Caki2 (cell line): ENCODE data around the gene MUC21. TPM values are rescaled to one million over a fixed set of nuclear protein-coding genes. Genes with fewer than 3 reads are reported as not detected.
A peak's percentile ranks its signal among the peaks of the same experiment; 100 is the strongest.
"Not testable (repeated sequence)": the region's sequence is repeated elsewhere in the genome, so short reads cannot be mapped to it uniquely, and the experiment has no call there.

Experiments
- DNase-seq: peaks from one replicate; pipeline ENCODE4 v3.0.0-alpha.2; 2015; ENCODE audit warnings: low read depth
- in situ Hi-C: cut with HindIII; loops from 2 replicates; pipeline ENCODE4 v1.10.0; 2016; ENCODE audit warnings: low sequenced_read_pairs, low pct_unique_long_range_greater_than_20kb, mixed read lengths
- total RNA-seq: library from RNA; depleted of rRNA; stranded (reverse); fragments of >200 nt; shearing (Covaris generic); gene quantifications from 2 replicates; pipeline ENCODE4 v1.2.3, GENCODE V29; 2014; ENCODE audit warnings: low replicate concordance

The MUC21 gene
- total RNA-seq, 1 experiment from 2014 or later: not detected

GRCh38 chr6:31001281-31001888 is 17.9 kb downstream of the MUC21 start:
- in situ Hi-C loops: no loop called here
- no peak for DNase-seq

- in situ Hi-C loops: no loop called here
- no peak for DNase-seq
These were observed 19.0 kb downstream of the MUC21 start for GRCh38 chr6:31002471-31002870.

- in situ Hi-C loops: no loop called here
- DNase-seq: no peak
These were observed 21.3 kb downstream of the MUC21 start for GRCh38 chr6:31004794-31005193.

- DNase-seq: no peak
- in situ Hi-C loops: no loop called here
These were observed 21.9 kb downstream of the MUC21 start for GRCh38 chr6:31005249-31006020.

GRCh38 chr6:31007694-31008093 is 24.2 kb downstream of the MUC21 start:
- peak; percentile 95 for DNase-seq
- in situ Hi-C loops: no loop called here

GRCh38 chr6:31008165-31008564 is 24.6 kb downstream of the MUC21 start:
- no peak for DNase-seq
- in situ Hi-C loops: no loop called here

GRCh38 chr6:31009731-31010130 is 26.2 kb downstream of the MUC21 start:
- in situ Hi-C loops: no loop called here
- DNase-seq: no peak

GRCh38 chr6:31010393-31011060 is 27.0 kb downstream of the MUC21 start, which contains the start of gene MUC22:
TSS of gene MUC22 (plus strand) at chr6:31010474. CDS start at chr6:31010707, 233 bp downstream.
- DNase-seq: peak; percentile 63
- in situ Hi-C loops: no loop called here

GRCh38 chr6:31011153-31011552 is 27.6 kb downstream of the MUC21 start:
- DNase-seq: no peak
- in situ Hi-C loops: no loop called here

- in situ Hi-C loops: no loop called here
- DNase-seq: no peak
These were observed 33.3 kb downstream of the MUC21 start for GRCh38 chr6:31016659-31017299.

- DNase-seq, in situ Hi-C loops: not testable (repeated sequence)
These were observed 33.9 kb downstream of the MUC21 start for GRCh38 chr6:31017436-31017835.

GRCh38 chr6:31020057-31020456 is 36.5 kb downstream of the MUC21 start:
- in situ Hi-C loops: no loop called here
- no peak for DNase-seq

GRCh38 chr6:31020631-31021255 is 37.2 kb downstream of the MUC21 start:
- DNase-seq, in situ Hi-C loops: not testable (repeated sequence)

GRCh38 chr6:31021705-31022531 is 38.4 kb downstream of the MUC21 start:
- in situ Hi-C loops, DNase-seq: not testable (repeated sequence)

GRCh38 chr6:31025595-31025994 is 42.1 kb downstream of the MUC21 start:
- in situ Hi-C loops: no loop called here

GRCh38 chr6:31031095-31031494 is 47.6 kb downstream of the MUC21 start:
- DNase-seq: no peak
- in situ Hi-C loops: no loop called here

More at GRCh38 chr6:31025595-31025994, 42.1 kb downstream of the MUC21 start:
- no peak for DNase-seq

GRCh38 chr6:31033075-31033474 is 49.6 kb downstream of the MUC21 start:
- in situ Hi-C loops: no loop called here
- DNase-seq: no peak
